Endodermal cell (in vitro differentiated cells): ENCODE data around the gene PDLIM5. TPM values are rescaled to one million over a fixed set of nuclear protein-coding genes. Genes with fewer than 3 reads are reported as not detected.

Source experiments
- DNase-seq: peaks from one replicate; pipeline ENCODE4 v3.0.0-alpha.2; 2017
- H3K27ac ChIP-seq: 2 replicates; pipeline ENCODE4 v1.5.1; 2013; ENCODE audit warnings: mild to moderate bottlenecking, low read depth, low read length, moderate library complexity
- H3K27me3 ChIP-seq: 2 replicates; pipeline ENCODE4 v1.6.1; 2013; ENCODE audit warnings: mild to moderate bottlenecking, low read length, moderate library complexity; ENCODE audit not compliant: insufficient read depth, control insufficient read depth, poor library complexity, severe bottlenecking
- H3K36me3 ChIP-seq: 2 replicates; pipeline ENCODE4 v1.7.0; 2013; ENCODE audit warnings: mild to moderate bottlenecking, low read length, moderate library complexity; ENCODE audit not compliant: control insufficient read depth, insufficient read depth
- H3K4me1 ChIP-seq: one replicate; pipeline ENCODE4 v1.7.0; 2013; ENCODE audit warnings: low read length; ENCODE audit not compliant: control insufficient read depth, insufficient read depth
- H3K4me3 ChIP-seq: 2 replicates; pipeline ENCODE4 v1.5.1; 2013; ENCODE audit warnings: mild to moderate bottlenecking, low read length, moderate library complexity
- H3K9ac ChIP-seq: 2 replicates; pipeline ENCODE4 v1.6.1; 2013; ENCODE audit warnings: mild to moderate bottlenecking, low read length, moderate library complexity; ENCODE audit not compliant: poor library complexity, severe bottlenecking; ENCODE audit errors: extremely low read depth
- H3K9me3 ChIP-seq: 2 replicates; pipeline ENCODE4 v1.6.1; 2013; ENCODE audit warnings: mild to moderate bottlenecking, low read length, moderate library complexity; ENCODE audit not compliant: control insufficient read depth
- H3K27ac Mint-ChIP-seq: 2 replicates; pipeline ENCODE4 v1.8.0; 2020; ENCODE audit warnings: mixed read lengths
- H3K27me3 Mint-ChIP-seq: 2 replicates; pipeline ENCODE4 v1.8.0; 2021; ENCODE audit warnings: mild to moderate bottlenecking, mixed read lengths; ENCODE audit not compliant: insufficient read depth
- H3K36me3 Mint-ChIP-seq: 2 replicates; pipeline ENCODE4 v1.8.0; 2020; ENCODE audit warnings: low read depth, mixed read lengths
- H3K4me1 Mint-ChIP-seq: 2 replicates; pipeline ENCODE4 v1.8.0; 2020; ENCODE audit warnings: mixed read lengths
- H3K4me3 Mint-ChIP-seq: 2 replicates; pipeline ENCODE4 v1.8.0; 2020; ENCODE audit warnings: mild to moderate bottlenecking, moderate library complexity, mixed read lengths
- H3K9me3 Mint-ChIP-seq: 2 replicates; pipeline ENCODE4 v1.8.0; 2020; ENCODE audit warnings: mild to moderate bottlenecking, mixed read lengths
- CTCF ChIP-seq: fragments of 200-600 bp; sonication (generic); conservative IDR thresholded peaks from 2 replicates; pipeline ENCODE4 v1.5.0; 2021; ENCODE audit warnings: antibody characterized with exemption, mild to moderate bottlenecking
- WGBS, 2 experiments: methylation state at CpG; one replicate each; pipeline versions ENCODE4 v1.1.5 to v1.1.7; 2013; ENCODE audit warnings: missing lambda C conversion rate in 2 of 2, mixed read lengths in 1 of 2; ENCODE audit not compliant: insufficient coverage in 1 of 2, insufficient read length in 1 of 2; 5-methylcytosine and 5-hydroxymethylcytosine counted together
- total RNA-seq, 2 donors: library from RNA; stranded (reverse); fragmentation: NEBNext Ultra II Directional in 1 of 2; extraction: Animal tissue kit (Norgen Biotek cat#: 25700) in 1 of 2; gene quantifications; 2 replicates in 1 of 2; 3 replicates in 1 of 2; pipeline ENCODE4 v1.2.1, GENCODE V29; 2021

Gene PDLIM5
- total RNA-seq, 2 donors from 2014 or later: 91.0 to 149 TPM

- Mint-ChIP-seq H3K27ac (no peak overlapping the region), H3K9me3 (peaks cover 17% of the 10 kb centered on the region), H3K27me3 (no peaks in the 10 kb centered on the region), H3K4me3 (no peak overlapping the region), H3K36me3 (peaks cover 28% of the 10 kb centered on the region), H3K4me1 (peaks cover 13% of the 10 kb centered on the region)
- TF ChIP-seq CTCF: no peak
- H3K4me1 ChIP-seq: no peaks in the 10 kb centered on the region
- H3K36me3 ChIP-seq: peaks cover 29% of the 10 kb centered on the region
- no peak overlapping the region for H3K27ac ChIP-seq
- H3K9me3 ChIP-seq: peaks cover 19% of the 10 kb centered on the region
- WGBS, 2 experiments: 94 to 100% methylated on average over 1 of the region's 2 CpGs
- H3K9ac ChIP-seq: no peak overlapping the region
- no peaks in the 10 kb centered on the region for H3K27me3 ChIP-seq
- DNase-seq: no peak
- H3K4me3 ChIP-seq: no peak overlapping the region
Measured at GRCh38 chr4:94466923-94467322, 15.2 kb downstream of the PDLIM5 start.

DNA sequence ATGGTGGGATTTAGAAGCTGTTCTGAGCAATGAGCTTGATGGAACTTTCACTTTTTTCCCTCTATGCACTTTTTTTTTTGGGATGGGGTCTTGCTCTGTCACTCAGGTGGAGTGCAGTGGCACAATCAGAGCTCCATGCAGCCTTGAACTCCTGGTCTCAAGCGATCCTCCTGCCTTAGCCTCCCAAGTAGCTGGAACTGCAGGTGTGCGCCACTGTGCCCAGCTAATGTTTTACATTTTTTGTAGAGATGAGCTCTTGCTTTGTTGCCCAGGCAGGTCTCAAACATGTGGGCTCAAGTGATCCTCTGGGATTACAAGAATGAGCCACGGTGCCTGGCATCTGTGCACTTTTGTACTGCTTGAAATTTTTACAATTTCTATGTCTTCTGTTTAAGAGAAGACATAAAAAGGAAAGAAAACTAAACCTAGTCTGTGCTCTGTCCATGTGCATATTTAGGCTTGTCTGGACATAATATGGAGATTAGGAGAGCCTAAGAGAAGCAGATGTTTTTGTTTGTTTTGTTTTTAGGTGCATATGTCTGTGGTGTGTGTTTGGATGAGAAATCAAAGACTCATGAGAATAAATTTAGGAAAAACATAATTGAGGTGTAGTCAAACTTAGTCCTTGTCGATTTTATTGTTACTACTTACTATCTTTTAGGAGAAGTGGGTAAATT, 16.5 kb downstream of the PDLIM5 start:
- Histone ChIP-seq H3K36me3 (peaks cover 41% of the 10 kb centered on the region), H3K4me3 (no peak overlapping the region), H3K9ac (no peak overlapping the region), H3K27me3 (no peaks in the 10 kb centered on the region), H3K27ac (no peak overlapping the region), H3K9me3 (peaks cover 23% of the 10 kb centered on the region), H3K4me1 (no peaks in the 10 kb centered on the region)
- H3K4me3 Mint-ChIP-seq: no peak overlapping the region
- no peak for DNase-seq
- no peaks in the 10 kb centered on the region for H3K27me3 Mint-ChIP-seq
- peak overlapping the region; percentile 9 for H3K27ac Mint-ChIP-seq
- H3K9me3 Mint-ChIP-seq: peaks cover 20% of the 10 kb centered on the region
- 97% methylated on average over 3 to 4 of the region's 4 CpGs for WGBS, 2 experiments
- no peak for TF ChIP-seq CTCF
- H3K4me1 Mint-ChIP-seq: peaks cover 17% of the 10 kb centered on the region
- H3K36me3 Mint-ChIP-seq: peaks cover 29% of the 10 kb centered on the region

- Histone ChIP-seq H3K36me3 (peaks cover 40% of the 10 kb centered on the region), H3K4me1 (no peaks in the 10 kb centered on the region), H3K9ac (no peak overlapping the region), H3K27me3 (no peaks in the 10 kb centered on the region), H3K4me3 (no peak overlapping the region), H3K27ac (no peak overlapping the region), H3K9me3 (peaks cover 23% of the 10 kb centered on the region)
- DNase-seq: no peak
- no peak overlapping the region for H3K27ac Mint-ChIP-seq
- peaks cover 22% of the 10 kb centered on the region for H3K9me3 Mint-ChIP-seq
- 94 to 100% methylated on average over 1 of the region's 1 CpG for WGBS, 2 experiments
- no peak for TF ChIP-seq CTCF
- H3K27me3 Mint-ChIP-seq: no peaks in the 10 kb centered on the region
- H3K4me1 Mint-ChIP-seq: peaks cover 11% of the 10 kb centered on the region
- peaks cover 36% of the 10 kb centered on the region for H3K36me3 Mint-ChIP-seq
- no peak overlapping the region for H3K4me3 Mint-ChIP-seq
Measured at GRCh38 chr4:94469221-94469784, 17.6 kb downstream of the PDLIM5 start.
